Nephron progenitor cell (in vitro differentiated cells): ENCODE measurements around the gene CTSO.

Experiments used
- DNase-seq: peaks from one replicate; pipeline ENCODE4 v3.0.0; 2021
- H3K27ac Mint-ChIP-seq: 2 replicates; pipeline ENCODE4 v1.8.0; 2021; ENCODE audit warnings: mild to moderate bottlenecking, moderate library complexity, mixed read lengths
- H3K27me3 Mint-ChIP-seq: 2 replicates; pipeline ENCODE4 v1.8.0; 2021; ENCODE audit warnings: mild to moderate bottlenecking, low read depth, mixed read lengths; ENCODE audit not compliant: poor library complexity
- H3K36me3 Mint-ChIP-seq: 2 replicates; pipeline ENCODE4 v1.8.0; 2021; ENCODE audit warnings: low read depth, mixed read lengths
- H3K4me1 Mint-ChIP-seq: 2 replicates; pipeline ENCODE4 v1.8.0; 2021; ENCODE audit warnings: mixed read lengths
- H3K4me3 Mint-ChIP-seq: 2 replicates; pipeline ENCODE4 v1.8.0; 2021; ENCODE audit warnings: mild to moderate bottlenecking, moderate library complexity, mixed read lengths
- H3K9me3 Mint-ChIP-seq: 2 replicates; pipeline ENCODE4 v1.8.0; 2021; ENCODE audit warnings: mild to moderate bottlenecking, moderate library complexity, mixed read lengths
- CTCF ChIP-seq: fragments of 200-600 bp; sonication (generic); IDR thresholded peaks from 2 replicates; pipeline ENCODE4 v1.5.0; 2021; ENCODE audit warnings: antibody characterized with exemption

Gene CTSO

GRCh38 chr4:155982736-155983385 is 29.2 kb upstream of the CTSO start:
- H3K4me1 Mint-ChIP-seq, result no peaks in the 10 kb centered on the region
- DNase-seq, result no peak
- no peak overlapping the region for H3K4me3 Mint-ChIP-seq
- H3K9me3 Mint-ChIP-seq, result peaks cover 16% of the 10 kb centered on the region
- peaks cover 3% of the 10 kb centered on the region for H3K27me3 Mint-ChIP-seq
- H3K36me3 Mint-ChIP-seq, result no peaks in the 10 kb centered on the region
- no peak for TF ChIP-seq CTCF
- no peak overlapping the region for H3K27ac Mint-ChIP-seq

GRCh38 chr4:155978810-155979209 is 25.1 kb upstream of the CTSO start:
- no peak overlapping the region for H3K4me3 Mint-ChIP-seq
- no peak for TF ChIP-seq CTCF
- no peaks in the 10 kb centered on the region for H3K36me3 Mint-ChIP-seq
- no peak for DNase-seq
- H3K27ac Mint-ChIP-seq, result no peak overlapping the region
- peaks cover 25% of the 10 kb centered on the region for H3K9me3 Mint-ChIP-seq
- H3K4me1 Mint-ChIP-seq, result no peaks in the 10 kb centered on the region
- peaks cover 5% of the 10 kb centered on the region for H3K27me3 Mint-ChIP-seq

GRCh38 chr4:155975511-155975910 is 21.8 kb upstream of the CTSO start:
- Mint-ChIP-seq H3K27ac (no peak overlapping the region), H3K4me3 (no peak overlapping the region), H3K27me3 (peaks cover 5% of the 10 kb centered on the region), H3K36me3 (no peaks in the 10 kb centered on the region), H3K9me3 (peaks cover 25% of the 10 kb centered on the region), H3K4me1 (no peaks in the 10 kb centered on the region)
- TF ChIP-seq CTCF, result no peak
- no peak for DNase-seq

- Mint-ChIP-seq H3K4me1 (no peaks in the 10 kb centered on the region), H3K27ac (no peak overlapping the region), H3K9me3 (peaks cover 25% of the 10 kb centered on the region)
Observed at GRCh38 chr4:155974996-155975395, 21.3 kb upstream of the CTSO start.

GRCh38 chr4:155974476-155974749 is 20.7 kb upstream of the CTSO start:
- no peak overlapping the region for H3K27ac Mint-ChIP-seq
- no peaks in the 10 kb centered on the region for H3K36me3 Mint-ChIP-seq
- H3K9me3 Mint-ChIP-seq, result peaks cover 20% of the 10 kb centered on the region
- TF ChIP-seq CTCF, result no peak
- no peak for DNase-seq
- no peaks in the 10 kb centered on the region for H3K4me1 Mint-ChIP-seq
- H3K4me3 Mint-ChIP-seq, result no peak overlapping the region
- H3K27me3 Mint-ChIP-seq, result peaks cover 5% of the 10 kb centered on the region

More at GRCh38 chr4:155974996-155975395, 21.3 kb upstream of the CTSO start:
- Mint-ChIP-seq H3K27me3 (peaks cover 5% of the 10 kb centered on the region), H3K36me3 (no peaks in the 10 kb centered on the region), H3K4me3 (no peak overlapping the region)
- no peak for TF ChIP-seq CTCF
- DNase-seq, result no peak

- Mint-ChIP-seq H3K4me3 (no peak overlapping the region), H3K27ac (no peak overlapping the region), H3K27me3 (peaks cover 5% of the 10 kb centered on the region), H3K36me3 (no peaks in the 10 kb centered on the region), H3K9me3 (peaks cover 14% of the 10 kb centered on the region), H3K4me1 (no peaks in the 10 kb centered on the region)
- TF ChIP-seq CTCF, result no peak
- no peak for DNase-seq
Observed at GRCh38 chr4:155973639-155974475, 20.2 kb upstream of the CTSO start.
